Cardiac fibroblast (primary cell): ENCODE results near the gene PNPLA1.
A peak's percentile ranks its signal among the peaks of the same experiment; 100 is the strongest.

Experiments used
- DNase-seq, 2 donors: peaks; one replicate each; pipeline versions ENCODE4 v3.0.0 to v3.0.0-alpha.2; 2010; ENCODE audit warnings: low read depth in 2 of 2
- H3K4me3 ChIP-seq, 2 donors: replicated peaks in 1 of 2; 1 replicate in 1 of 2; 2 replicates in 1 of 2; pipeline ENCODE4 v1.5.1; 2011; ENCODE audit warnings: low read depth in 2 of 2, low read length in 2 of 2, mild to moderate bottlenecking in 2 of 2, moderate library complexity in 1 of 2
- CTCF ChIP-seq: IDR thresholded peaks from one replicate; pipeline ENCODE4 v1.5.1; 2011; ENCODE audit warnings: low read depth, mild to moderate bottlenecking, low read length, inconsistent platforms

Gene PNPLA1

GRCh38 chr6:36330366-36330765 lies 60.5 kb downstream of the PNPLA1 start:
- no peak for TF ChIP-seq CTCF
- no peak overlapping the region for H3K4me3 ChIP-seq
- no peak for DNase-seq

GRCh38 chr6:36331381-36331780 lies 61.5 kb downstream of the PNPLA1 start:
- TF ChIP-seq CTCF: no peak
- DNase-seq: no peak
- H3K4me3 ChIP-seq: no peak overlapping the region

GRCh38 chr6:36333171-36333895 lies 63.5 kb downstream of the PNPLA1 start:
- no peak overlapping the region for H3K4me3 ChIP-seq
- DNase-seq: no peak
- no peak for TF ChIP-seq CTCF

GRCh38 chr6:36333931-36334725 lies 64.3 kb downstream of the PNPLA1 start:
- no peak overlapping the region for H3K4me3 ChIP-seq
- TF ChIP-seq CTCF: no peak
- peak in 1 of 2 donors; percentile 62 for DNase-seq

GRCh38 chr6:36334832-36335459 lies 65.1 kb downstream of the PNPLA1 start:
- DNase-seq: no peak
- no peak for TF ChIP-seq CTCF
- no peak overlapping the region for H3K4me3 ChIP-seq

GRCh38 chr6:36335465-36336207 lies 65.8 kb downstream of the PNPLA1 start:
- TF ChIP-seq CTCF: no peak

More at GRCh38 chr6:36335465-36336207, 65.8 kb downstream of the PNPLA1 start:
- no peak for DNase-seq
- no peak overlapping the region for H3K4me3 ChIP-seq
